GM19455 (cell line): ENCODE data around the gene ADGRL1.
"Not testable (repeated sequence)": the region's sequence is repeated elsewhere in the genome, so short reads cannot be mapped to it uniquely, and the experiment has no call there.

ENCODE experiments used
- ATAC-seq: cut with Tn5 transposase; IDR thresholded peaks from one replicate; pipeline ENCODE4 v1.9.1; 2021; ENCODE audit not compliant: unreplicated experiment

ADGRL1 gene

DNA sequence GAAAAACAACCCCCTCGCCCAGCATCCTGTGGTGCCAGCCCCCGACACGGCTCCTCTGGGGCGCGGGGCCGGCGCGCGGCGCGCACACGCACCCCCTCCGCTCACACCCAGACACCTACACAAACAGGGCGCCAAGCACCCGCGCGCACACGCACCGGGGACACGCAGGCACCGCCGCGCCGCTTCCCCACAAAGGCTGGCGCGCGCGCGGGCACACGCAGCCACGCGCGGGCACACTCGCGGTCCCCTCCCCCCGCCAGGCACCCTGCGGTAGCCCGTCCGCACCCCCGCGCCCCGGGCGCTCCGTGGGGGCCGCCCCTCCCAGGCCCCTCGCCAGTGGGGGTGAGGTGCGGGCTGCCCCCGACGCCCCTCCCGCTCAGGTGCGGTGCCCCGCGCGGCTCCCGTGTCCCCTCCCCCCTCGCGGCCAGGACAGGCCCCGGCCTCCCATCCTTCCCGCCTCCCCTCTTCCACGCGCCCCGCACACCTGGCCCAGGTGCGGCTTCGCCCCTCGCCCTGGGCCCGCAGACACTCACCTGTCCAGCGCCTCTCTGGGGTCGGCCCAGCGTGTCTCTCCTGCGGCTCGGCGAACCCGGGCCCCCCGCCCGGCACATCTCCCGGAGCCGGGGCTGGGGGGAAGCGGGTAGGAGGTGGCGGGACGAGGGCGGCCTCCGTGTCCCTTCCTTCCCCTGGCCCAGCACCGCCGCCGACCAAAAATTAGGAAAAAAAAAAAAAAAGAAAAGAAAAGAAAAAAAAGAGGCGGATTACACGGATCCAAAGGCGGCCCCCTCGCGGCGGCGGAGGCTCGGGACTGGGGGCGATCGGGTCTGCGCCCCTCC is at the start of gene ADGRL1:
TSS of gene ADGRL1 (minus strand) at position 718 of the 836 bp plus-strand sequence. CDS start 22,567 bp downstream, outside the sequence.
- not testable (repeated sequence) for ATAC-seq

- not testable (repeated sequence) for ATAC-seq
These were observed 49.3 kb upstream of the ADGRL1 start for GRCh38 chr19:14255316-14255715.

GRCh38 chr19:14253822-14254599 is 48.0 kb upstream of the ADGRL1 start:
- ATAC-seq: not testable (repeated sequence)

GRCh38 chr19:14252136-14252535 is 46.2 kb upstream of the ADGRL1 start:
- not testable (repeated sequence) for ATAC-seq

- ATAC-seq: no peak
These were observed 44.9 kb upstream of the ADGRL1 start for GRCh38 chr19:14250870-14251269.

DNA sequence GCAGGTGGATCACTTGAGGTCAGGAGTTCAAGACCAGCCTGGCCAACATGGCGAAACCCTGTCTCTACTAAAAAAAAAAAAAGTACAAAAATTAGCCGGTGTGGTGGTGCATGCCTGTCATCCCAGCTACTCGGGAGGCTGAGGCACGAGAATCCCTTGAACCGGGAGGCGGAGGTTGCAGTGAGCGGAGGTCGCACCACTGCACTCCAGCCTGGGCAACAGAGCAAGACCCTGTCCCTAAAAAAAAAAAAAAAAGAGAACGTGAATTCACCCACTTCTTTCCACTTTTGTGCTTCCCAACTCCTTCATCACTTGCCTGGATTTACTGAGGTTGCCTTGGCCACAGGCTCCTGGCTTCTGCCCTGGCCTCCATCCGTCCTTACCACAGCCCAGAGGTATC is 44.3 kb upstream of the ADGRL1 start:
- not testable (repeated sequence) for ATAC-seq

- ATAC-seq: not testable (repeated sequence)
These were observed 43.9 kb upstream of the ADGRL1 start for GRCh38 chr19:14249891-14250290.

DNA sequence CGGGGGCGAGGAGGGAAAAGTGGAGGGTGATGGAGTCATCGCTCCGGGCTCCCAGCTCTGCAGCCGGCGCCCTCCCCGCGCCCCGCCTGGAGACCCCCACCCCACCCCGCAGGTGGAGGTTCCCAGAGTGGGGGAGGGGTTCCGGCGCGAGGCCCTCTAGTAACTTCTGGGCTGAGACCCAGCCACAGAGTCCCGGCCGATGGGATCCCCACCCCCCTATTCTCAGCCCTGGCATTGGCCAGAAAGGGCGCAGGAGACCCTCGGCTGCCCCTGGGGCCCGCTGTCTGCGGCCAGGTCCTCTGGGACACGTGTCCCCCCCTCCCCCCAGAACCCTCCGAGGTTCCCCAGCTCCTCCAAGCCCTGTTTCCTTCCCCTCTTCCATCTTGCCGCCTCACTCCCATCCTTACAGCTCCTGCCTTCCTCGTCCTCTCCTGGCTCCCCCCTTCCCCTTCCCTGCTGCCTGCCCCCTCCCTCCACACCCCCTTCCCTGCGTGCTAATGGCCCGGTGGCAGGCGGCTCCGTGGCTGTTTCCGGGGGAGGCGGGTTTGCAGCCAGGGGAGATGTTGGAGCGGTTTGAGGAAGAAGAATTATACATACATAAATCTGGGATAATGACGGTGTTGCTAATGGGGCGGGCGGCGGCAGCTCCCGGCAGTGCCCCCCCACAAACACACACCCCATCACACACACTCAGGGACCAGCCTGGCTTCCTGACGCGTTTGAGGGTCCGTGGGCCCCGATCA is 43.2 kb upstream of the ADGRL1 start:
- ATAC-seq: not testable (repeated sequence)

DNA sequence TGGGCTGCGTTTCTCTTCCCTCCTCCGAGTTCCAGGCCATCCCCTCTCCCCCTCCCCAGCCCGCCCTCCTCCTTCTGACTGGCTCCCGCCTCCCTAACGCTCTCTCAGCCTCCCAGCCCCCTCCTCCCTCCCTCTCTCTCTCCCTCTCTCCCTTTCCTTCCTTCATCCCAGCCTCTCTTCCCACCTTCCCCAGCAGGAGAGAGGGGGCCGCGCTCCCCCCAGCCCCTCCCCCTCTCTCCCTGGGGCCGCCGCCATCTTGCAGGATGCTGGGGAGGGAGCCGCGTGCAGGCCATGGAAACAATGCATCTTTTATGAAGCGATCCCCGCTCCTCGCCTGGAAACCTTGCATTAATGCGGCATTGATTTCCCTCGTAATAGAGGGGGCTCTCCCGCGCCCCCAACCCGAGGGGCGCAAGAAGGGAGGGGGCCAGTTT is 42.6 kb upstream of the ADGRL1 start:
- ATAC-seq: no peak

- ATAC-seq: not testable (repeated sequence)
These were observed 41.8 kb upstream of the ADGRL1 start for GRCh38 chr19:14247548-14248471.

DNA sequence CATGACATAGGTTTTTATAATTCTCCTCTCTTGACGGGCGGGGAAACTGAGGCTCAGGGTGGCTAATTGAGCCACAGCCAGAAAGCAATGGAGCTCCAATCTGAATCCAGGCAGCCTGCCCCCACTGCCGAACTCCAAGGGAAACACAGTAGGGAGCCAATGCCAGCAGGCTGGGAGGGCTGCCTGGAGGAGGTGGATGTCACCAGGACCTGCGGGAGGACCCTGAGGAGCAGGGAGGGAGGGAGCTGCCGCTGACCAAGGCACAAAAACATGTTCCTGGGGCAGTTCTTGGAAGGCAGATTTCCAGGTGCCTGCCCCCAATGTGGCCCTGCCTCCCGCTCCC is 41.2 kb upstream of the ADGRL1 start:
- not testable (repeated sequence) for ATAC-seq

- ATAC-seq: not testable (repeated sequence)
These were observed 38.4 kb upstream of the ADGRL1 start for GRCh38 chr19:14244393-14244792.

GRCh38 chr19:14243718-14244117 is 37.7 kb upstream of the ADGRL1 start:
- not testable (repeated sequence) for ATAC-seq

DNA sequence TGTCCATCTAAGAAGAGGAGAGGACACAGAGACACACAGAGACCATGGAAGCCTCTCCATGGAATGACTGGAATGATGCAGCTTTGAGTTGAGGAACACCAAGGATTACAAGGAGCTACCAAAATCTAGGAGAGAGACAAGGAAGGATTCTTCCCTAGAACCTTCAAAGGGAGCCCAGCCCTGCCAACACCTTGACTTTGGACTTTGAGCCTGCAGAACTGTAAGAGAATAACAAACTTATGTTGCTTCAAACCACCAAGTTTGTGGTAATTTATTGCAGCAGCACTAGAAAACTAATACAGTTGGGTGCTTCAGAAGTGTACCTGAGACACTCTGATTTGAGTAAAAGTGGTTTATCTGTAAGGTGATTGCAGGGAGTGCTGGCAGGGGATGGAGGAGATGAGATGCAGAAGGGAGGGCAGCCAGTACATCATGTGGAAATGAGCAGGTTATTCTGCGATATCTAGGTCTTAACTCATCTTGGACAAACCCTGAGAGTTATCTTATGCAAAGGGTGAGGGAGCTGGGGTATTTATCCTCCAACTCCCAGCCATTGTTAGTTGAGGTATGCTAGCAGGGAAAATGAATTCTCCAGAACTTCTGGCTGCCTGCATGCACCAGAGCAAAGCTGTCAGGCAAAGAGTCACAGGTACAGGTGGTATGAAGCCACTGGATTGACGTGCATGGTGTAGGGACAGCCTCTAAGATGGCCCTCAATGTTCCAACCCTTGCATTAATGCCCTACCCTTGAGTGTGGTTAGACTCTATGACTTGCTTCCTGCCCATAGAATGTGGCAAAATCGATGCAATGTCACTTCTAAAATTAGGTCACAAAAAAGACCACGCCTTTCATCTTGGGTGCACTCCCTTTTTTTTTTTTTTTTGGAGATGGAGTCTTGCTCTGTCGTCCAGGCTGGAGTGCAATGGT is 31.3 kb upstream of the ADGRL1 start:
- no peak for ATAC-seq

DNA sequence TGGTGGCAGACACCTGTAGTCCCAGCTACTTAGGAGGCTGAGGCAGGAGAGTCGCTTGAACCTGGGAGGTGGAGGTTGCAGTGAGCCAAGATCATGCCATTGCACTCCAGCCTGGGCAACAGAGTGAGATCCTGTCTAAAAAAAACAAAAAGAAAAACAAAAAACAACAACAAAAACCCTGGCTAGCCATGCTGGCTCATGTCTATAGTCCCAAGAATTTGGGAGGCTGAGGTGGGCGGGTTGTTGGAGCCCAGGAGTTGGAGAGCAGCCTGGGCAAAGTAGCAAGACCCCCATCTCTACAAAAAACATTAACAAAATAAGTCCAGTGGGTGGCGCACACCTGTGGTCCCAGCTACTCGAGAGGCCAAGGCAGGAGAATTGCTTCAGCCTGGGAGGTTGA is 27.0 kb upstream of the ADGRL1 start:
- ATAC-seq: not testable (repeated sequence)

DNA sequence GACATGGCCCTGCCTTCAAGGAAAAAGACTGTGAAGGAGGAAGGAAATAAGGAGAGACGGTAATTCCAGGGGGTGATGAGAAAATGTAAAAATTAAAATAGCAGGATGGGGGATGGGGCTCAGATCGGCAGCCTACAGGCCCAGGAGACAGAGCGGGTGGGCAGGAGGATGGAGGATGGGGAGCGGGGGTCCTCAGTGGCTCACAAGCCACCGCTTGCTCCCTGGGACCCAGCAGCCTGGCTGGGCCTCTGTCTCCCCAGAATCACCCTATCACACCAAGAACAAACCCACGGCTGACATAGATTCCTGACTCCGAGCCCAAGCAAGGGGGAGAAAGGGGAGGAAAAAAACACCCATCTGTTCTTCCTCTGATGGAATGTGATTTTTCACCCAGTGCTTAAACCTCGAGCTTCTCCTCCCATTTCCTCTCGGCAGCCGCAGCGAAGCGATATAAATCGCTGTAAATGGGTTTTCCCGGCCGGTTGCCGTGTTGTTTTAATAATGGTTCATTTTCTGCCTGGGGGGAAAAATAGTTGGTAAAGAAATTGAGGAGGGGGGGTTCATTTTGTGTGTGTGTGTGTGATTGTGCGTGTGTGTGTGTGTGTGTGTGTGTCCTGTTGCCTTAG is 22.6 kb upstream of the ADGRL1 start:
- ATAC-seq: not testable (repeated sequence)

DNA sequence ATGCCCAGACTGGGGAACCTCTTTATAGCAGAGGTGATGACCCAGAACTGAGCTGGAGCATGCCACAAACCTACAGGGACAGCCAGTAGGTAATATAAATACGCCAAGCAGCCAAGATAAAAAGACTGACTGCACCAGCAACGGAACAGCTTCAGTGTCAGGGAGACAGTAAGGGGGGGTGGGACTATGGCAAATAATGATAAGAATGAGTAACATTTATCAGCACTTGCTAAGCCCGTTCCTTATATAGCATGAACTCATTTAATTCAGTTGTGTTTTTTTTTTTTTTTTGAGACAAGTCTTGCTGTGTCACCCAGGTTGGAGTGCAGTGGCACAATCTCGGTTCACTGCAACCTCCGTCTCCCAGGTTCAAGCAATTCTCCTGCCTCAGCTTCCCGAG is 20.5 kb upstream of the ADGRL1 start:
- ATAC-seq: not testable (repeated sequence)

DNA sequence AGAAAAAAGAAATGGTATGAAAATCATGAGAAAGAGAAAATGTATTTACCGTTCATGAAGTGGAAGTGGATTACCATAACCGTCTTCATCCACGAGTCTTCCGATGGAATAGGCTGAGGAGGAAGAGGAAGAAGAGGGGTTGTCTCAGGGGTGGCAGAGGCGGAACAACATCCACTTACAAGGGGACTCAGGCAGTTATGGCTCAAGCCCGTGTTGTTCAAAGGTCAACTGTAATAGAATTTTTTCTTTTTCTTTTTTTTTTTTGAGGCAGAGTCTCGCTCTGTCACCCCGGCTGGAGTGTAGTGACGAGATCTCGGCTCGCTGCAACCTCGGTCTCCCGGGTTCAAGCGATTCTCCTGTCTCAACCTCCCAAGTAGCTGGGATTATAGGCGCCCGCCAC is 16.9 kb upstream of the ADGRL1 start:
- no peak for ATAC-seq

DNA sequence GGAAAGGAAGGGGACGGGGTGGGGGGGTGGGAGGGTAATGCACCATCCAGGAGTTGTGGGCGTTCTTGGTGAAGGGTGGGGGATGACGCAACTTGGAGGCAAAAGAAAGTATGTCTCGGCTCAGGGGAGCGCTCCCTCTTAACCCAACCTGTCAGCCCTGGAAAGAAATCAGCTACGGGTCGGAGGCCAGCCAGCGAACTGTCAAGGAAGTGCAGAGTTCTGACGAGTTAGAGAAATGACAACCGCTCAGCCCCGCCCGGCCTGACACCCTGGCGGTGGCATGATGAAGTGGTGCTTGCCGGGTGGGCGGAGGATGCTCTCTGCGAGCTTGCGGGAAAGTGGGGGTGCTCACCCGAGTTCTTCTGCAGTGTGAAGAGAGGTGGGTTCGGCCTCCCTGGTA is 15.4 kb upstream of the ADGRL1 start:
- not testable (repeated sequence) for ATAC-seq
